Lung (tissue), 12 donors: Measurements from ENCODE around the gene AUP1. TPM values are rescaled to one million over a fixed set of nuclear protein-coding genes. Genes with fewer than 3 reads are reported as not detected.

ENCODE experiments used
- ATAC-seq: fragments of 200-7000 bp; cut with Tn5 transposase; one replicate; pipeline ENCODE4 v1.9.1; 2020; ENCODE audit warnings: moderate number of reproducible peaks; ENCODE audit not compliant: insufficient read depth, low FRiP score
- DNase-seq, 3 donors: peaks; one replicate each; pipeline ENCODE4 v3.0.0-alpha.2; 2013 to 2017
- H3K27ac ChIP-seq, 2 donors: one replicate each; pipeline ENCODE4 v1.5.1; 2013; ENCODE audit warnings: mild to moderate bottlenecking in 2 of 2, moderate library complexity in 2 of 2, control low read depth in 1 of 2, inconsistent platforms in 1 of 2, low read depth in 1 of 2, low read length in 1 of 2
- H3K27me3 ChIP-seq, 3 donors: one replicate each; pipeline ENCODE4 v1.5.1; 2013; ENCODE audit warnings: low read length in 2 of 3; ENCODE audit not compliant: control insufficient read depth in 3 of 3, insufficient read depth in 3 of 3
- H3K36me3 ChIP-seq, 4 donors: one replicate each; pipeline ENCODE4 v1.5.1; 2013; ENCODE audit warnings: low read length in 4 of 4, mild to moderate bottlenecking in 1 of 4, moderate library complexity in 1 of 4; ENCODE audit not compliant: control insufficient read depth in 4 of 4, insufficient read depth in 4 of 4
- H3K4me1 ChIP-seq, 5 donors: one replicate each; pipeline ENCODE4 v1.5.1; 2013; ENCODE audit warnings: low read length in 5 of 5, mild to moderate bottlenecking in 2 of 5, moderate library complexity in 1 of 5; ENCODE audit not compliant: control insufficient read depth in 5 of 5, insufficient read depth in 5 of 5
- H3K4me3 ChIP-seq: one replicate; pipeline ENCODE4 v1.5.1; 2013; ENCODE audit warnings: mild to moderate bottlenecking, control low read depth, moderate library complexity
- H3K9ac ChIP-seq, 2 donors: one replicate each; pipeline ENCODE4 v1.5.1; 2013; ENCODE audit warnings: low read length in 2 of 2, control low read depth in 1 of 2; ENCODE audit not compliant: insufficient read depth in 1 of 2
- H3K9me3 ChIP-seq, 4 donors: one replicate each; pipeline ENCODE4 v1.5.1; 2013; ENCODE audit warnings: low read length in 3 of 4, mild to moderate bottlenecking in 1 of 4, moderate library complexity in 1 of 4; ENCODE audit not compliant: control insufficient read depth in 4 of 4, insufficient read depth in 3 of 4
- WGBS, 2 donors: extraction: QIAGEN DNeasy Blood & Tissue Kit; methylation state at CpG; one replicate each; pipeline ENCODE4 v1.1.7; 2013; 5-methylcytosine and 5-hydroxymethylcytosine counted together
- polyA plus RNA-seq, 2 donors: library from polyadenylated mRNA; stranded (reverse); fragments of 200-250 nt; gene quantifications; one replicate each; pipeline ENCODE4 v1.2.1, GENCODE V29; 2013
- total RNA-seq, 2 donors: library from RNA; depleted of rRNA in 1 of 2; stranded (reverse); fragments of >200 nt in 1 of 2; gene quantifications; one replicate each; pipeline ENCODE4 v1.2.1, GENCODE V29; 2014 to 2021
- TF ChIP-seq, protein P1 (sequence below): IDR thresholded peaks from 2 replicates; pipeline ENCODE4 v1.5.1; 2012; ENCODE audit warnings: mild to moderate bottlenecking; ENCODE audit errors: control extremely low read depth, extremely low read depth
- donor health status: control.
- donor health status: control.
- donor health status: Bipolar disorder and iron deficiency.
- donor health status: healthy.
- donor health status: DM: yes; HTN: yes; CAD: no.

AUP1 gene
- total and polyA plus RNA-seq, 4 donors = 65.6 to 185 (median 129) TPM

GRCh38 chr2:74530239-74531187 lies 1.0 kb upstream of the AUP1 start:
- DNase-seq = peak; percentile 43 to 61 (median 56)
- Histone ChIP-seq H3K27me3 (no peaks in the 10 kb centered on the region), H3K9me3 (no peaks in the 10 kb centered on the region), H3K36me3 (peaks cover 14 to 44% (median 34%) of the 10 kb centered on the region in 4 donors), H3K4me1 (peaks cover 8 to 23% (median 11%) of the 10 kb centered on the region in 5 donors), H3K4me3 (peak overlapping the region; percentile 69), H3K9ac (peak overlapping the region in 1 of 2 donors; percentile 62), H3K27ac (peak overlapping the region; percentile 67 to 81)
- 3 to 4% methylated on average over 50 to 54 of the region's 54 CpGs for whole genome bisulfite sequencing, 2 donors
- TF ChIP-seq, protein P1, sequence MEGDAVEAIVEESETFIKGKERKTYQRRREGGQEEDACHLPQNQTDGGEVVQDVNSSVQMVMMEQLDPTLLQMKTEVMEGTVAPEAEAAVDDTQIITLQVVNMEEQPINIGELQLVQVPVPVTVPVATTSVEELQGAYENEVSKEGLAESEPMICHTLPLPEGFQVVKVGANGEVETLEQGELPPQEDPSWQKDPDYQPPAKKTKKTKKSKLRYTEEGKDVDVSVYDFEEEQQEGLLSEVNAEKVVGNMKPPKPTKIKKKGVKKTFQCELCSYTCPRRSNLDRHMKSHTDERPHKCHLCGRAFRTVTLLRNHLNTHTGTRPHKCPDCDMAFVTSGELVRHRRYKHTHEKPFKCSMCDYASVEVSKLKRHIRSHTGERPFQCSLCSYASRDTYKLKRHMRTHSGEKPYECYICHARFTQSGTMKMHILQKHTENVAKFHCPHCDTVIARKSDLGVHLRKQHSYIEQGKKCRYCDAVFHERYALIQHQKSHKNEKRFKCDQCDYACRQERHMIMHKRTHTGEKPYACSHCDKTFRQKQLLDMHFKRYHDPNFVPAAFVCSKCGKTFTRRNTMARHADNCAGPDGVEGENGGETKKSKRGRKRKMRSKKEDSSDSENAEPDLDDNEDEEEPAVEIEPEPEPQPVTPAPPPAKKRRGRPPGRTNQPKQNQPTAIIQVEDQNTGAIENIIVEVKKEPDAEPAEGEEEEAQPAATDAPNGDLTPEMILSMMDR = no peak
- no peak for ATAC-seq

DNA sequence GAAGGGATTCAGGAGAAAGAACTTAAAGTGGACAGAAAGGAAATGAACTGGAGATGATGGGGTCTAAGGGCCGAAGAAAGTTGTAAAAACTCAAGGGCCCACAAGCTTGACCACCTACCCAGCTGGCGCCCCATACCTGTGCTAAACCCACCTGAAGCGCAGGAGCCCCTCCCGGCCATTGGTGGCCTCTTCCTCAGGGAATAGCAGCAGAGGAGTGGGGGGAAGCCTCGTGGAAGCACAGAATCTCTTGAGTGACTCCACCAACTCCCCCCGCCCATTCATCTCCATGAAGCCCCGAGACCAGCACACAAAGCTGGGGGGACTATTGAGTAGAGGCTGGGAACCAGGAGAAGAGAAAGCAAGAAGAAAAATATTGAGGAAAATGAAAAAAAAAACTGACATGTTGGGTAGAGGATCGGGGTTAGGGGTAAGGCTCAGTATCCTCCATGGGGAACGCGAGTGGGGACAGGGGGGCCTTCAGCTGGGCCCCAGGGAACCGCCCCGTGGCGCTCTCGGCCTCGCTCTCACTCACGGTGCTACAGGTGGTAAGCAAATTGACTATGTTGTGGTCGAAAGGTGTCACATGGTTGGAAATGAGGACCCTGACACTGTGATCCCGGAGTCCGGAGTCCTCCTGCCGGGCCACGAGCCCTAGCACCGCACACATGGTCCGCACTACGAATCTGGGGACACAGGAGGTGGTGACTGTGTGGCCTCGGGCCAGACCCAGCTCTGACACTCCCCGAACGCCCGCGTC lies 728 bp downstream of the AUP1 start:
- Histone ChIP-seq H3K9me3 (no peaks in the 10 kb centered on the region), H3K9ac (peak overlapping the region; percentile 84 to 90), H3K4me1 (peaks cover 8 to 23% (median 11%) of the 10 kb centered on the region in 5 donors), H3K36me3 (peaks cover 14 to 40% (median 35%) of the 10 kb centered on the region in 4 donors), H3K4me3 (peak overlapping the region; percentile 99), H3K27ac (peak overlapping the region; percentile 87 to 97), H3K27me3 (no peaks in the 10 kb centered on the region)
- ATAC-seq (no peak), DNase-seq (no peak)
- TF ChIP-seq, protein P1 = no peak
- 17% methylated on average over 29 of the region's 29 CpGs for WGBS, 2 donors

DNA sequence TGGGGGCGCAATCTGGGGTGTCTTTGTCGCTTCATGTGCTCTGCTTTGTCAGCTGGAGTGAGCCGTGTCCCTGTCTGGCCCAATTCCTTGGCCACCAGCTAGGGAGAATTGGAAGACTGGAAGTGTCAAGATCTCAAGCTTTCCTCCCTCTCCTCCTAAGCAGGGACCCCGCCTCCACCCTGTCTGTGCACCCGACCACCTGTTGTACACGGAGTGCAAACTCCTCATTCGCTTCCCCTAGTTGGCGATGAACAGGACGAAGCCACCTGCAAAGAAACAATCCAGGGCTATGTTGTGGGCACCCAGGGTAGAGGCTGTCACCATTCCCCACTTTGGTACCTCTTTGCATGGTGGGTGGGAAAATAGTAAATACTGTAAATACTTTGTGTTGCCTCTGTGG lies 1.8 kb downstream of the AUP1 start:
- Histone ChIP-seq H3K27ac (no peak overlapping the region), H3K27me3 (no peaks in the 10 kb centered on the region), H3K4me3 (no peak overlapping the region), H3K9ac (no peak overlapping the region), H3K36me3 (peaks cover 12 to 34% (median 30%) of the 10 kb centered on the region in 4 donors), H3K9me3 (no peaks in the 10 kb centered on the region), H3K4me1 (peaks cover 8 to 23% (median 11%) of the 10 kb centered on the region in 5 donors)
- TF ChIP-seq, protein P1 = no peak
- DNase-seq (no peak), ATAC-seq (no peak)
- WGBS, 2 donors = 97 to 98% methylated on average over 9 of the region's 9 CpGs
